Measurements from ENCODE around the gene EMID1.
"Not testable (repeated sequence)": the region's sequence is repeated elsewhere in the genome, so short reads cannot be mapped to it uniquely, and the experiment has no call there.

EMID1 gene

DNA sequence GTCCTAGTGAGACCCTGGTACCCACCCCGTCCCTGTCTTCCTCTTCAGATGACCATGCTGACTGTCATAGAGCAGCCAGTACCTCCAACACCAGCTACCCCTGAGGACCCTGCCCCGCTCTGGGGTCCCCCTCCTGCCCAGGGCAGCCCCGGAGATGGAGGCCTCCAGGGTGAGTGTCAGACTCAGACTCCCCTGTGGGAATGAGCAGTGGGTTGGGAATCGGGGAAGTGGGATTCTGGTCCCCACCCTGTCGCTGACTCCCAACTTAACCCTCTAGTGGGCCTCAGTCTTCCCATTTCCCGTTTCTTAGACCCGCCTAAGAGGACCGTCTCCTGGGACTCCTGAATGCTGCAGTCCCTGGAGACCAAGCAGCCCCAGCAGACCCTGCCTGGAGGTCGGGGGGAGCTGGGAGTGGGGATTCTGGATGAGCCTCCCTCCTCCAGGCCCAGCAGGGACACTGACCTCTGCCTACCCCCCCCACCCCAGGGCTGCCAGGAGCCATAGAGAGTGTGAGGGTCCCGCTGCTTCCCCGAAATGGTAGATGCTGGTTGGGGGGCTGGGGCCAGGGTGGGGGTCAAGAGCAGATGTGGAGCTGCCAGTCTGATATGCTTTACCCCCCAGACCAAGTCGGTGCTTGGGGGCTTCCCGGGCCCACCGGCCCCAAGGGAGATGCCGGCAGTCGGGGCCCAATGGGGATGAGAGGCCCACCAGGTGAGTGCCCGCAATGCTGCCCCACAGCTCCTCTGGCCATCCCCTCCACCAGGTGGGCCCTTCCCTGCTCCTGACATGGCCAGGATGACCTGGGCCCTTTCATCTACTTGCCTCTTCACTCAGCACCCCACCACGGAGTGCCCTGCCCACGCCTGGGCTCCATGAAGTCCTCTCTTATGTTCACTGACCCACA, 25.5 kb downstream of the EMID1 start:
- no peak for DNase-seq (ENCODE audit: low read depth in 2 of 2)

DNA sequence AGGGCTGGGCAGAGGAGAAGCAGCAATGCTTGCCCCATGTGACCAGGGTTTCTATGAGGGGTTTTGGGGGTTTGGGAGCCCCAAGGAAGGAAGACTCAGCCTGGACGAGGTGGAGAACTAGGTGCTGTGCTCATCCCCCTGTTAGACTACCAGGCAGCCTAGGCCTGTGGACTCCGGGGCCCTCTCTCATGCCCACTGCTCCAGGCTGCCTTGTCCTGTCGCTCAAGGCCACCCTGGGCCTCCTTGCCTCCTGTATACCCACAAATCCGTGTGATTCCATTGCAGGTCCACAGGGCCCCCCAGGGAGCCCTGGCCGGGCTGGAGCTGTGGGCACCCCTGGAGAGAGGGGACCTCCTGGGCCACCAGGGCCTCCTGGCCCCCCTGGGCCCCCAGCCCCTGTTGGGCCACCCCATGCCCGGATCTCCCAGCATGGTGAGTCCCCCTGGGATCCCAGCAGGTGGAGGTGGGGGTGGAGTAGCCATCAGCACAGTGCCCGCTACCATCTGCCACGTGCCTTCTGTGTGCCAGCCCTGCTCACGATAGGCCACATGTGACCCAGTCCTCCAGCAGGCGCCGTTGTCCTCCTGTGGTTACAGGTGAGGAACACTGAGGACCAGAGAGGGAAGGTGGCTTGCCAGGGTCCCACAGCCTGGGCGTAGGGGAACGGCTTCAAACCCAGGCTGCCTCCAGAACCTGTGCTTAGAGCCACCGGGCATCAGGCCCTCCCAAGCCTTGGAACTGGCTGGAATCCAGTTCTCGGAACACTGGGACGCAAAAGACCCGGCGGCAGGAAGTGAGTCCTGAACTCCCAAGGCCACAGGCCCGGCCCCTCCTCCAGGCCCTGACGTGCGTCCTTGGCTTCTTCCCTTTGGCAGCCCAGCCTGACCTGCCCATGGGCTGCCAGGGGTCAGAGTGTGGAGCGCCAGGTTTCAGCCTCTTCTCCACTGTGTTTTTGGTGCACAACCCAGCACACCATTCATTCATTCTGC, 26.6 kb downstream of the EMID1 start:
- DNase-seq (ENCODE audit: low read depth in 2 of 2): no peak

DNA sequence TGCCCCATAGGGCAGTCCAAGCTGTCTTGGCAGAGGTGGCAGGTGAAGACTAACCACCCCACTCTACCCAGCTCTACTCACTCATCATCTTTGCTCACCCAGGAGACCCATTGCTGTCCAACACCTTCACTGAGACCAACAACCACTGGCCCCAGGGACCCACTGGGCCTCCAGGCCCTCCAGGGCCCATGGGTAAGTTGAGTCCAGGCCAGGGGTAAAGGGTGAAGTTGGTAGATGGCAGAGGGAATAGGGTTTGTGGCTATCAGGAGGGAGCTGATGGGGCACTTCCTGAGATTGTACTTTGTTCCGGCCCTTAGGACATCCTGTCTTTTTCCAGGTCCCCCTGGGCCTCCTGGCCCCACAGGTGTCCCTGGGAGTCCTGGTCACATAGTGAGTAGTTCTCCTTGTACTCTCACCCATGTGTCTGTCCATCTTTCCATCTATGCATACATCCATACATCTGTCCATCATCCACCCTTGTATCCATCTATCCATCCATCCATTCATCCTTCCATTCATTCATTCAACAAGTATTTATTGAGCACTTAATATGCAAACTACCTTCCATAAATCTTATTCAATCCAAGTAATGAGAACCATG, 27.7 kb downstream of the EMID1 start:
- no peak for DNase-seq (ENCODE audit: low read depth in 2 of 2)

DNA sequence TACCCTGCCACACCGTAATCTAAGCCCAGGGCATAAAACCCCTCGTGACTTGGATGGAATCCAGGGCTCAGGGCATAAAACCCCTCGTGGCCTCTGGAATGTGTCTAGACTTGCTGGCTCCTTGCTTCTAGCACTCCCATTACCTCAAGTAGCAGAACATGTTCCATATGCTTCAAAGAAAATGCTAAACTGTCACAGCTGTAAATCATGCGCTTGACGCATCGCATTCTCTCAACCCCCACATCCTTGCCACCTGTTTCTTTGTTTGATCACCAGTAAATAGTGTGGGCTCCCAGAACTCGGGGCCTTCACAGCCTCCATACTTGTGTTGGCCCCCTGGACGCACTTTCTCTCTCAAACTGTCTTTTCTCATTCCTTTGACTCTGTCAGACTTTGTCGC, 34.8 kb downstream of the EMID1 start:
- not testable (repeated sequence) for DNase-seq (ENCODE audit: low read depth in 2 of 2)

DNA sequence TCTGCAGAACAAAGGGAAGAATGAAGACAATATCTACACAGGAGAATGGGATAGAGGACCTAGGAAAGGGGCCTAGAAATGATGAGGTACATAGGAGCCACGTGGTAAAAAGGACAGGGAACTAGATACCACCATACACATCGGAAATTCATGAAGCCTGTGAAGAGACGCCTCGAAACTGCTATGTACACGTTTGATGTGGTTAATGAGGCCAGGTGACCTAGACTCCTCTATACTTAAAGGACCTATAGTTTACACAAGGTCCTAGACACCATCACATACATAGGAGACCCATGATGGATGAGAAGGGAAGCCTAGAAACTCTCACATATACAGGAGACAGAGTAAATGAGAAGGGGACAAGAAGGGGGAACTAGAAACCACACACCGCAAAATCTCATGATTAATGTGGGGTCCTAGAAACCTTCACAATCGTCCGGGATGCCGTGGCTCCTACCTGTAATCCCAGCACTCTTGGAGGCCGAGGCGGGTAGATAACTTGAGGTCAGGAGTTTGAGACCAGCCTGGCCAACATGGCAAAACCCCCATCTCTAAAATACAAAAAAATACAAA, 38.3 kb downstream of the EMID1 start:
- no peak for DNase-seq (ENCODE audit: low read depth in 2 of 2)

DNA sequence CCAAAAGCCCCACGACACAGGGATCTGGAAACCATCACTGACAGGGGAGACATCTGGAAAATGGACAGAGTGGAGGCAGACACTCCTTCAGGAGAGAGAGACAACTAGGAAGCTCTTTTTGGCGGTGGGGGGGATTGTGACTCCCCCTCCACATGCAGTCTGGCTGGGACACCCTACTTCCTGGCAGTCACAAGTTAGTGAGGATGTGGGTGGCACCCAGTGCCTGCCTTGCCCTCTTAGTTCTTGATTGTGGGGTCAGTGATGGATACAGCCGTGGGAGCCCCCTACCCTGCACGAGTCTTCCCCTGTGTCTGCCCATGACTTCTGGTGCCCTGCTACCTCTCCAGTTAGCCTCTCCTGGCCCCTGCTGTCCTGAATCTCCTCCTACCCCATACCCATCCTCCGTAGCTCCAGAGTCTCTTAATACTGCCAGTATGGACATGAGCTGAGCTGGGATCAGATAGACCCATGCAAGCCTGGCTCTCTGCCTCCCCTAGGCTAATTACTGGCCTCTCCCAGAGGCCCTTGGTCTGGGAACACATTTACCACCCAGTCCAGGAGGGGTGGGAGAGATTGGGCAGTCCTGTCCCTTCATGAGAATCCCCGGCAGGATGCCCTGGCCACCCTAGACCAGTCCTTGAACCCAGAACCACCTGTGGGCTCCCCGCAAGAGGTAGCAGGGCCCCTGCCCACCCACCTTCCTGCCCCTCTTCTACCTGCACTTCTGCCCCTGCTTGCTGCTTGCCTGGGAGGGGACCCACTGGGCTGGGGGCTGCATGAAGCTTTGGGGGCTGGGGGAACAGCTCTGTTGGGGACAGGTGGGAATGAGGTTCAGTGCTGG, 39.3 kb downstream of the EMID1 start:
- no peak for DNase-seq (ENCODE audit: low read depth in 2 of 2)

DNA sequence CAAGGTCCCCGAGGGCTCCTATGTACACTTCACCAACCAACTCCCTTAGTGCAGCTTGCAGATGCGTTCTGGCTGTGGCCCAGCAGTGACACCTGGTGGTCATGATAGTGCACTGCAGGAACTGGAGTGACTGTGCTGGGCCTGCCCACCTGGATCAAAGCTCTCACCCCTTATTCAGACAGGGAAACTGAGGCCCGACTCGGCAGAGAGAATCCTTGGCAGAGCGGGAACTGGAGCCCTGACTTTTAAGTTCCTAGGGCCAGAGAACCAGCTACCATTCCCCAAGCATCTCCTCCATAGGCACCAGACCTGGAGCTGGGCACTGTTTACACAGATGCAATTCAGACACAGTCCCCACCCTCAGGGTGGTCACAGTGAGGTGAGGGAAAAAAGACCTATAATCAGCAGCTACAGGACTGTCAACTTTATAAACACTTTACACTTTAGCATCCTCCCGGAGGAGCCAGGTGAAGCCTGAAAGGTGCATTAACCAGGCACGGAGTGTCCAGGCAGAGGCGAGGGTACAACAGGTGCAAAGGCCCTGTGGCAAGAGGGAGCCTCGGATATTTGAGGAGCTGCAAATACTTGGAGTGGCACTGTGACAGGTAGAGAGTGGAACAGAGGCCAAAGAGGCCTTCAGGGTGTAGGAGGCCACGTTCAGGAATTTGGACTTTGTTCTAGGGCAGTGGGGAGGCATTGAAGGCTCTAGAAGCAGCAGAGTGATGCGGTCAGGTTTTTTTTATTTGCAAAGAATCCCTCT, 40.1 kb downstream of the EMID1 start:
- peak; percentile 37 to 50 for DNase-seq (ENCODE audit: low read depth in 2 of 2)

DNA sequence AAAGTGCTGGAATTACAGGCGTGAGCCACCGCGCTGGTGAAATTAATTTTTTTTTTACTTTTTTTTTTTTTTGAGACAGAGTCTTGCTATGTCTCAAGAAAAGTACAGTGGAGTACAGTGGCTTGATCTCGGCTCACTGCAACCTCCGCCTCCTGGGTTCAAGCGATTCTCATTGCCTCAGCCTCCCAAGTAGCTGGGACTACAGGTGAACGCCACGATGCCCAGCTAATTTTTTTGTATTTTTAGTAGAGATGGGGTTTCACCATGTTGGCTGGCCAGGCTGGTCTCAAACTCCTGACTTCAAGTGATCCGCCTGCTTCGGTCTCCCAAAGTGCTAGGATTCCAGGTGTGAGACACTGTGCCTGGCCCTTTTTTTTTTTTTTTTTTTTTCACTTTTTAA, 42.2 kb downstream of the EMID1 start:
- not testable (repeated sequence) for DNase-seq (ENCODE audit: low read depth in 2 of 2)

DNA sequence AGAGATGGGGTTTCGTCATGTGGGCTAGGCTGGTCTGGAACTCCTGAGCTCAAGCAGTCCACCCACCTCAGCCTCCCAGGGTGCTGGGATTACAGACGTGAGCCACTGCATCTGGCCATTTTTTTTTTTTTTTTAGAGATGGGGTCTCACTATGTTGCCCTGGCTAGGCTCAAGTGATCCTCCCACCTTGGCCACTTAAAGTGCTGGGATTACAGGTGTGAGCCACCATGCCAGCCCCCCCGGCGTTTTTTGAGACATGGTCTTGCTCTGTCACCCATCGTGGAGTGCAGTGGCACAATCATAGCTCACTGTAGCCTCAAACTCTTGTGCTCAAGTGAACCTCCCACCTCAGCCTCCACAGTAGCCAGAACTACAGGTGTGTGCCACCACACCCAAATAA, 45.6 kb downstream of the EMID1 start:
- no peak for DNase-seq (ENCODE audit: low read depth in 2 of 2)

DNA sequence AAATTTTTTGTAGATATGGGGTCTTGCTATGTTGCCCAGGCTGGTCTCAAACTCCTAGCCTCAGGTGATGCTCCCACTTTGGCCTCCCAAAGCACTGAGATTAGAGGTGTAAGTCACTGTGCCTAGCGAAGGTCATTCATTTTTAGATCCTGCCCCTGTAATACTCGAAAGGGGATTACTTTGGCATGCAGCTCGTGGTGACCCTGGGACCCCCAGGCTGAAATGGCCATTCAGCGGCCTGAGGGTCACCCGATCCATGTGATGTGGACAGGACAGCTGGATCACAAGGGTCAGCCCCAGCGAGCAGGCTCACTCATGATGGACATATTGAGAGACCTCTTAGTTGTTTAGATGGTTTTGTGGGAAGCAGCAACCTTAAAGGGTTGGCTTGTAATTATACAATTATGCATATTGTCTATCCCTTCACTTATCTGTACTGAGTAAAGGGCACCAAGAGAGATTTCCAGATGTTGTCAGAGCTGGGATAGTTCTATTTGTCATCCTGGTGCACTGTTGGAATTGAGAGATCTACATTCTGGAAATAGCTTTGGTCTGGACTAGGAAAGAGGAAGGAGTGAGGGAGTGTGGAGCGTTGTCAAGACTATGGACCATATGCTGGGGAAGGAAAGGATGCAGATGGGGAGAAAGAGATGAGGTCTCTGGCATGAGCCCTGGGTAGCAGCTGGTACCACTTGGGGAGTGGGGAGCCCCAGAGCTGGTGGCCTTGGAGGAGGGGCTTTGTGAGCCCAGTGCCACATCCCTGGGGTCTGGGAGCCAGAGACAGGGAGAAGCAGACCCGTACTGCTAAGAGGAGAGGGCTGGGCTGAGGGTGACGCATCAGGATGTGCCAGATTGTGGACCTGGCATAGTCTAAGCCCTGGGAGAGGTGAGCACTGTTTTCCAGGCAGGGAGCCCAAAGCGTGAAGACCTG, 46.5 kb downstream of the EMID1 start:
- no peak for DNase-seq (ENCODE audit: low read depth in 2 of 2)

DNA sequence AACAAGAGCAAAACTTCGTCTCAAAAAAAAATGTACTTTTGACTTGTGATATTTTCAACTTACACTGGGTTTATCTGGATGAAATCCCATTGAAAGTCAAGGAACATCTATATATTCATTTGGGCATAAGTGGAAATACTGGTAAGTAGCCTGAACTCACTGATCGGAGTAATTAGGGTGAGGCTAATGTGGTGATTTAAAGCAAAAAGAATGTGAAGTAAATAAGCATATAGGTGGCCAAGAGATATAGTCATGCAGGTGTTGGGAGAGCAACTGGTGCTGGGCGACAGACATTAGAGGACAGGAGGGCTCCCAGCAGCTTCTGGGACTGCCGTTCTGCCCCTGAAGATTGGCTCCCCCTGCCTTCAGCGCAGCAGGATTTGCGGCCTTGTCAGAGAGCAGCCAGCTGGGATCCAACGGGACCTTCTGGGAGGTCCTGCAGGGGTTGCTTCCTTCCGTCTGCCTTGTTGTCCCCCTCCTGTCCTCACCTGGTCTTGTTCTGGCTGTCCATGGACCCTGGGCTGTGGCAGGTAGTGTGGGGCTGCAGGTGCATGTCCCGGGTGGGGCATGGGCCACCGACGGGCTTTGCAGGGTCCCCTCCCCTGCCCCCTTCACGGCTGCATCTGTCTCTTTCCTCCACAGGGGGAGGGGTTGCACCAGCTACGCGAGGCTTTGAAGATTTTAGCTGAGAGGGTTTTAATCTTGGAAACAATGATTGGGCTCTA, 48.0 kb downstream of the EMID1 start:
- no peak for DNase-seq (ENCODE audit: low read depth in 2 of 2)

DNA sequence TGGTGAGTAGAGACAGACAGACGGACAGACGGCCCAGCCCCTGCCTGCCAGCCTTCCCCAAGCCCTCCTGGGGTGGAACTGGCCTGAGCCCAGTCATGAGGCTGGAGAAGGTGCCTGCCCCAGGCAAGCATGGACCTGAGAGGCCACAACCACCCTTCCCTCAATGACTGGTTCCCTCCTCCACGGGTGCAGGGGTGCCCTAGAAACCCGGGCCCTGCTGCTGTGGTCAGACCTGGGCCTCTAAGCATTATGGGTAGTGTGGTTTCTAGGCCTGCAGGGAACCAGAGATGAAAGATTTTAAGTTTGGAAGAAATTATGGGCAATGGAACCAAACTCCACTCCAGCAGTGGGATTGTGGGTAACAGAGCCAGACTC, 48.6 kb downstream of the EMID1 start:
- no peak for DNase-seq (ENCODE audit: low read depth in 2 of 2)

DNA sequence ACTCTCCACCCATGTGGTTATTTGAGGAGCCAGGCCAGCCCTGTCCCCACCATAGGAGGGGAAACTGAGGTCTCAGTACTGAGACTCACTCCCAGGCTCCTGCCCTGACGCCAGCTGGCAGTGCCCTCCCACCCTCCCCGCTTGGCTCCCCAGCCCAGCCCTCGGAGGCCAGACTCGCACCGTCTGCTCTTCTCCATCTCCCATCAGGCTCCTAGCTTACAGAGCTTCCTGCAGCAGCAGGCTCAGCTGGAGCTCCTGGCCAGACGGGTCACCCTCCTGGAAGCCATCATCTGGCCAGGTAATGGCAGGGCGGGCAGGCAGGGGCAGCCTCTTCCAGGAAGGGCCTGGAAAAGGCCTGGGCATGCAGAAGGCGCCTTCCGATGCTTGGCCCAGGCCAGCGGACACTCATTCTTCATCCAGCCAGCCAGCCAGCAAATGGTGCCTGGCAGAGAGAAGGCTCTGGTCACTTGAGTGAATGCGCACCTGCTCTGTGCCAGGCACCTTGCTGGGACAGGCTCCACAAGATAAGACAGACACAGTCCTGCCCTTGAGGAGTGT, 49.4 kb downstream of the EMID1 start:
- DNase-seq (ENCODE audit: low read depth in 2 of 2): no peak

DNA sequence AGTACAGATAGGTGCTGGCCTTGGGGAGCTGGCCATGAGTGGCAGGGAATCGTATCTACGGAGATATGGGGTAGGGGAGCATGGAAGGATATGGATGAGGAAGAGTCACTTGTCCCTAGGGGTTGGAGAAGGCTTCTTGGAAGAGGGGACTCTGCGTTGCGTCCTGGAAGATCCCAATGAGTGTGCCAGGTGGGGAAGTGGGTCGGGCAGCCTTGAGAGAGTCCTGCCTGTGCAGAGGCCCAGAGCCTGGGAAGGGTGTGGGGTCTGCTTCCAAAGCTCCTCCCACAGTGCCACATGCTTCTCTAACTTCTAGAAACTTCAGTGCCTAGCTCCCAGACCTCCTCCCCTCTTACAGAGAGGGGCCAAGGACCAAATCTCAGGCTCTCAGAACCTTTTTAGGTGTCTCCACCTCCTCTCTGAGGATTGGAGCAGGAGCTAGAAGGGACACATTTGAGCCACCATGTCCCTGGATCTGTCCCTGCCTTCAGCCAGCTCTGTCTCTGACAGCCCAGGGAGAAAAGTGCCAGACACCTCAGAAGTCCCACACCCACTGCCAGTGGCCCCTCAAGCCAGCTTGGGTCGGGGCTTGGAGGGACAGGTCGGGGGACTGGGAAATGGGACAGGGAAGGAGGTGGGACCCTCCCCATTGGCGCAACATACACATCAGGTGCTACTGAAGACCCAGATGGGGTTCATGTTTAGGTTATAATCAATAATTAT, 51.1 kb downstream of the EMID1 start:
- DNase-seq (ENCODE audit: low read depth in 2 of 2): no peak

DNA sequence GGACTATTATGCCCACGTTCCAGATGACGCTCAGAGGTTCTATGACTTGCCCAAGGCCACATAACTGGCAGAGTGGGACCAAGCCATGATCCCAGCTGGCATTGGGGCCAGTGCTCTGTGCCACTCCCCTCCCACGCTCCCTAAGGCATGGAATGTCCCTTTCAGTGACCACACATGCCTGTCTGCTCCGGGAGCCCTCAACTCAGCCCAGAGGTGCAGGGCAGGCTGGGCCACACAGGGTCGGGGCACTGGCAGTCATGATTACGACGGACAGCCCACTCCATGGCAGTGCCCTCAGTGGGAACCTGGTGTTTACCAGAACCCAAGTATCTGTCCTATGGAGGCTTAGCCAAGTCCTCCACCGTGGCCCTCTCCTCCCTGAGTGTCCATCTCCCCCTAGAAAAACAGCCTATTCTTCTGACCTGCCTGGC, 52.1 kb downstream of the EMID1 start:
- DNase-seq (ENCODE audit: low read depth in 2 of 2): no peak

DNA sequence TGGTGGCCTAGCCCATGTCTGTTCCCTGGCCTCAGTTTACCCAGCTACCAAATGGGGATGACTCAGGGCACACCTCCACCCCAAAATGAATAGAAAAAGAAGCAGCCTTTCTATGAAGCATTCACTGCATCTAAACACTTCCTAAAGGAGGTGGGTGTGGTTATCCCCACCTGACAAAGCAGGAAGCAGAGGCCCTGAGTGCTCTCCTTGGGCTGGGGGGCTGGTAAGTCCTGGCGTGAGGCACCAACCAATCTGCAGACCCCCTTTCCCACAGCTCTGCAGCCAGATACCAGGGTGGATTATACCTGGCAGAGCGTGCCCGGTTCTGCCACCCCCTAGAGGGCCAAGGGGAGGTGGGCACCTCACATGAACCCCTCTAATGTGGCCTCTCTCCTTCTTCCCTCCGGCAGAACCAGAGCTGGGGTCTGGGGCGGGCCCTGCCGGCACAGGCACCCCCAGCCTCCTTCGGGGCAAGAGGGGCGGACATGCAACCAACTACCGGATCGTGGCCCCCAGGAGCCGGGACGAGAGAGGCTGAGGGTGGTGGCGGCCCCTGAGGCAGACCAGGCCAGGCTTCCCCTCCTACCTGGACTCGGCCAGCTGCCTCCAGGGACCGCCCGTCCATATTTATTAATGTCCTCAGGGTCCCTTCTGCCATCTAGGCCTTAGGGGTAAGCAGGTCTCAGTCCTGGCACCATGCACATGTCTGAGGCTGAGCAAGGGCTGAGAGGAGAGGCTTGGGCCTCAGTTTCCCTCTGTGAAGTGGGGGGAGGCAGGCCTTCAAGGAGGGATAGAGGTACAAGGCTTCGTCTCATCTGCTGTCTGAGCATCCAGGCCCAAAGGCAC, 52.9 kb downstream of the EMID1 start:
- no peak for DNase-seq (ENCODE audit: low read depth in 2 of 2)
